Skeletal muscle cell (primary cell): ENCODE measurements around the gene FBXO41.
"Not testable (repeated sequence)": the region's sequence is repeated elsewhere in the genome, so short reads cannot be mapped to it uniquely, and the experiment has no call there.

Source experiments
- DNase-seq: peaks from one replicate; pipeline ENCODE4 v3.0.0-alpha.2; 2010; ENCODE audit warnings: low read depth
- H3K4me3 ChIP-seq: 2 replicates; pipeline ENCODE4 v1.5.1; 2011; ENCODE audit warnings: low read depth, mild to moderate bottlenecking, control low read depth, low read length, moderate library complexity

FBXO41 gene

DNA sequence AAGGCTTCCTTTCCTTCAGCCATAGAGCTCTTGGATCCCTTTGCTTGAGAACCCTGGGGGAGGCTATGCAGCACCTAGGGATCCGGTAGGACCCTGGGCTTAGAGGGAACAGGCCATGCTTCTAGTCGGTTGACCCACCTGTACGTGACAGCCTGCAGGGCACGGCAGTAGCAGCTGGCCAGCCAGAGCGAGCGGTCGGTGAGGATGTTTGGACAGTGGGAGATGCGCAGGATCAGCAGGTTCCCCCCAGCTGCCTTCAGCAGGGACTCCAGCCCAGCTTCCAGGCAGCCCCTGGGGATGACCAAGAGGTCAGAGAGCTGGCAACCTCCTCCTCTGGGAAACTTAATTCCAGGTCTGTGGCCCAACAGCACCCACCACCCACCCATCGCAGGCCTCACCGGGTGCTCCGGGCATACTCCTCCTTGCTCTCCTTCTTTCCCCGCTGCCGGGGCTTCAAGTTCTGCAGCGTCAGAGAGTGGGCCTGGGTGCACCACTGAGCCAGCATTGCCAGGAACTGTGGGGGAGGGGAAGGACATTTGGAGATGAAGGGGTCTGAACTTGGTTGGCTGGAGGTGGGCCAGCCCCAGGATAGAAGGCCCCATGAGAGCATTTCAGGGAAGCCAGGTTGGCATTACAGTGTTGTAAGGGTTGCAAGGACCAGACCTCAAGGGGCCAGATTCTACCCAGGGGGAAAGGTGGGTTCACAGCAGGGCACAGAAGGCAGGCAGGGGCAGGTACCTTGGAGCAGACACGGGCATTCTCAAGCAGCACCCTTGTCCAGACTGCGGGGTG is 20.5 kb downstream of the FBXO41 start:
- no peak for DNase-seq
- H3K4me3 ChIP-seq, result no peak overlapping the region

DNA sequence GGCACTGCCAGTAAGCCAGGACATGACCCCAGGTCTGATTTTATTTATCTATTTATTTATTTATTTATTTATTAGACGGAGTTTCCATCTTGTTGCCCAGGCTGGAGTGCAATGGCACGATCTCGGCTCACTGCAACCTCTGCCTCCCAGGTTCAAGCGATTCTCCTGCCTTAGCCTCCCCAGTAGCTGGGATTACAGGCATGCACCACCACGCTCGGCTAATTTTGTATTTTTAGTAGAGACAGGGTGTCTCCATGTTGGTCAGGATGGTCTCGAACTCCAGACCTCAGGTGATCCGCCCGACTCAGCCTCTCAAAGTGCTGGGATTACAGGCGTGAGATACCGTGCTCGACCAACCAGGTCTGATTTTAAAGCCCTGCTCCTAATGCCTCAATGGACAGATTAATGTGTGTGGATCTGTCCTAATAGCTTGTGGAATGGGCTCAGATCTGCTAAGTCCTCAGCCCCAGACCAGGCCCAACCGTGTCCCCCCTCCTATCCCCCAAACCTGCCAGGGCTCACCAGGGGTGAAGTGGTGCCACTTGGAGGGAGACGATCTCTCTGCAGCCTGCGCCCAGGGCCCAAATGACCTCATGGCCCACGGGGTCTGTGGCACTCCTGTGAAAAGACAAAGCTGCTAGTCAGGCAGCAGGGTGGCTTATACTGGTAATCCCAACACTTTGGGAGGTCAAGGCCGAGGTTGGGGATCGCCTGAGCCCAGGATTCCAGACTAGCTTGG is 21.4 kb downstream of the FBXO41 start:
- H3K4me3 ChIP-seq, DNase-seq: not testable (repeated sequence)

DNA sequence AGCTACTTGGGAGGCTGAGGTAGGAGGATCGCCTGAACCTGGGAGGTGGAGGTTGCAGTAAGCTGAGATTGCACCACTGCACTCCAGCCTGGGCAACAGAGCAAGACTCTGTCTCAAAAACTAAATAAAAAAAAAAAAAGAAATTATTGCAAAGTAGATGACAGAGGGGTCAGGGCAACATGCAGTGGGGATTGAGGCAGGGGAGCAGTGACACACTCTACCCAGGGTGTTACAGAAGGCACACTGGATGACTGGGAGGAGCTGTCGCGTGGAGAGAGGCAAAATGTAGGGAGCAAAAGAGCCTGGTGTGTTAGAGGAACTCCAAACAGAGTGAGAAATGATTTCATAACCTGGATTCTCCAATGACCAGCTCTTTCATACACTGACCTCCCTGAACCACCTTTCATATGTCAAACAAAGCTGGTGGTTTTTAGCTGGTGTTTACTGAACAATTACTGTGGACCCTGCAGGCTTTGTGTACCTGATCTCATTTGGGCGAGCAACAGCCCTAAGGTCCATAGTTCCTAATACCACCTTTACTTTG is 22.1 kb downstream of the FBXO41 start:
- DNase-seq, result no peak
- H3K4me3 ChIP-seq, result no peak overlapping the region

DNA sequence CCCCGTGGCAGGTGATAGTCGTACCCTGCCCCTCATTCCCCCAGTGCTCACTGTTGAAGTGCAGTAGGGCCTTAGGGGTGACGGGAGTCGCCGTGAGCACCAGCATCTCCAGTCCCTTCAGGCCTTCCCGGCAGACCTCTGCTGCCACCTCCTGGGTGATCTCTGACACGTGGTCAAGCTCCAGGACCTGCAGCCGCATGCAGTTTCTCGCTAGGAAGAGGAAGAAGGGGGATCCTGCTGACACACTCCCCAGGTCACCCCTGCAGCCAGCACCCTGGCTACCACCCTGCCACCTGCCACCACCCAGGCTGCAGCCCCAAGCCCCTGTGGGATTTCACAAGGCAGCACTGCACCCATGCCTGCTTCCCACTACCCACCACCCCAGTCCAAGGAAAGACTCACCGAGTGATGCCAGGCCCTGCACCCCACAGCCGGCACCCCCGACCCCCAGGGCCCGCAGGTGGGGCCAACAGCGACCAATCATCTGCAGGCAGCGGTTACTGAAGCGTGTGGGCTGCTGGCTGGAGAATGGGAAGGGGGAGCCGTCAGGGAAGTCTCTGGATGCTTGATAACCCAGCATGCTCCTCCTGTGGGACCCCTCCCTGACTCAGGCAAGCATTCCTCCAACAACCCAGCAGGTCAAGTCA is 23.8 kb downstream of the FBXO41 start:
- DNase-seq, result no peak
- H3K4me3 ChIP-seq, result no peak overlapping the region

DNA sequence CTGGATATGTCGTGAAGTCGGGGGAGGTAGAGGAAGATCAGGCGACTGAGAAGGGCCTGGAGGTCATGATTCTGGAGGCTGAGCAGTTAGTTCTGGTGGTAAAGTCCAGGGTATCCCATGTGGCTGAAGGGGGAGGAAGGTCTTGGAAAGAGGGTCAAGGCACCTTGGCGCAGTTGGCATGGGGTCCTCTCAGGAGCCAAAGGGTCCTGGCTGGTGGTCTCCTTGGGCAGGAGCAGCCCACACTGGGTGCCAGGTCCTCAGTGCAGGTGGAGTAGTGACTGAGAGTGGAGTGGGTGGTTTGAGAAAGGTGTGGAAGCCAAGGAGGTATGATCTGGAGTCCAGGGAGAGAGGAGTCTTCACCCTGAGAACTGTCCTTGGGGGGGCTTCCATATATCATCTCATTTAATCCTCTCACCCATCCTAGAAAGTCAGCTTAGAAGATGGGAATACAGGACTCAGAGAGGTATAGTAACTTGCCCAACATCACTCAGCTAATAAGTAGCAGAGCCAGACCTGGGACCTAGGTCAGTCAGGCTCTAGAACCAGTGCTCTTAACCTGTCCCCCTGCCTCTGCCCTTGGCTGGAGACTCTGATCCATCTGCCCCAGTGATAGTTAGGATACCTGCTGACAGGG is 24.5 kb downstream of the FBXO41 start:
- DNase-seq, result no peak
- H3K4me3 ChIP-seq, result no peak overlapping the region

DNA sequence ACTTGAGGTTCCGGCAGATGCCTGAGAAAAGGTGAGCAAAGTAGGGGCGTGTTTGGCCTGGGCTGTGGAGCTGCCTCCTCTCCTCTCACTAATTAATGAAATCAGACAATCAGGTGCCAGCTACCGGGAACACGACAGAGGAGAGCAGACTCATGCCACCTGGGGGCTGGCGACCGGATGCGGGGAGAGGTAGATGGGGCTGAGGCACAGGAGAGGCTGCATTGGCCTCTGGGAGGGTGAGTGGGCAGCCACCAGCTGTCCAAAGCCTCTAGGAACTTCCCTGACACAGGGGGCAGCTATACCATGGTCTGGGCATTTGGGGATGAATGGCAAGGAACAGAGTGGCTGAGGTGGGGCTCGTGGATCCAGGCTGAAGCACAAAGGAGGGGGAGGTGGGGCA is 25.0 kb downstream of the FBXO41 start:
- H3K4me3 ChIP-seq, result no peak overlapping the region
- no peak for DNase-seq

DNA sequence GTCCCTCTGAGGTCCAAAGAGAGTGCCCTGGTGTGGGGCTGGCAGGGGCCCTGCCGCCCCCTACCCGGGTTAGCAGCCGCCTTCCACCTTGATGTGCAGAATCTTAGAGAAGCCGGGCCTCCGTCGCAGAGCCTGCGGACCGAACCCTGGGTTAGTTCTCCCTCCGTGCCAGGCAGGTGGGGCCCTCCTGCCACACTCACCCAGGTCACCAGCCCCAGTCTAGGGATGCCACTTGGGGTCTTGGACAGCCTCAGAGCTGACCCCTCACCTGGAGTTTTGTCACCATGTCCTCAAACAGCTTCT is 25.4 kb downstream of the FBXO41 start:
- no peak overlapping the region for H3K4me3 ChIP-seq
- DNase-seq, result no peak

DNA sequence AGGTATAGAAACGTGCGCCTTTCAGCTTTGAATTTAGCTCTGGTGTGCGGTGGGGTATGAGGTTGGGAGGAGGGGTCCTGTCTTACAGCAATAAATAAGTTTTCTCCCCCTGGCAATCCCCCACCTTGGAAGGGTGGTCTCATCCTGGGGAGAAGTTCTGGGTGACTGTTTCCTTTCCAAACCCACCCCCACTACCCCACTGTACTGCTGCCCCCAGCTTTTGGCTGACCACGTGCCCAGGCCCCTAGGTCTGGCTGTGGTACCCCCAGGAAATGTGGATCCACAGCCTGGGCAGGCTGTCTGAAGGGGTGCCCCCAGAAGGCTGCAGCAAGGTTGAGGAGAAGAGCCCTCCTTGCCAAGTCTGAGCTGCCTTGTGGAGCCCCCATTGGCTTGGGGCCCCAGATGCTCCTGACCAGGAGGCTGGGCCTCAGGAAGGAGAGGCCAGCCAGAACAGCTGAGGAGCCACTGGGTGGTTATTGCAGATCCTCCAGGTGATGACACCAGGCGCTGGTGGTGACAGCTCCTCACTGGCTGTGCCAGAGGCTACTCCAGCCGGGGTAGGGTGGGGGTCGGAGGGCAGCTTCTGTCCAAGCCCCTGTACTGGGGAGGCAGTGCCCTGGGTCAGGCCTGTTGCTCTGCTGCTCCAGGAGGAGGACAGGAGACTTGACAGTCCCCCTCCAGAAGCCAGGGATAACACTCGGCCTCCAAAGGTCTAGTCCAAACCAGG is 25.9 kb downstream of the FBXO41 start:
- DNase-seq, result no peak
- no peak overlapping the region for H3K4me3 ChIP-seq

DNA sequence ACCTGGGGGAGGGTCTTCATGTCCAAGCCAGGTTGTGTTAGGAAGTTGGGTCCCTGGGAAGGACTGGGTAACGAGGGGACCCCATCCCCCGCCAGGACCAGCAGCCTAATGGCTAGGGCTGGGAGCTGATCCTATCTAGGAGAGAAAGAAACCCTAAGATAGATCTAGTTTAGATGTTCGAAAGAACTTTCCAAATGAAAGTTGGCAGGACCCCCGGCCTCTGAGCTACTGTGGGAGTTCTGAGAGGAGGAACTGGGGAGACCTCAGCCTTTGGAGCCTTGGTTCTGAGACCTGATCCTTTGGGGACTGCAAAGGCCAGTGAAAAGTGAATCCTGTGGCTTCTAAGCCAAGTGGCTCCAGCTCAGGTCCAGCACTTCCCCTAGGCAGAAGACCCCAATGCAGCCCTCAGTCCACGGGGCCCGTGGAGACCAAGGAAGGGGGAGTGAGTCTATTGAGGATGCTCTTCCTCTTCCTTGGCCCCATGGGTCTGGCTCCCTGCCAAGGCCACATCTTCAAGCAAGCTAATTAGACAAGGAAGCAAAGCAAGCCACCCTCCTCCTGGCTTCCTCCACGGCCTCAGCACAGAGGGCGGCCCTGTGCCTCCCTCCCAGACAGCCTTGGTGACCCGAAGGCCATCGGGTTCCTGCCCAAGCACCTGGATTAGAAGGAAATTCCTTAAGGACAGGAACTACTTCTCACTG is 26.7 kb downstream of the FBXO41 start:
- DNase-seq, result no peak

DNA sequence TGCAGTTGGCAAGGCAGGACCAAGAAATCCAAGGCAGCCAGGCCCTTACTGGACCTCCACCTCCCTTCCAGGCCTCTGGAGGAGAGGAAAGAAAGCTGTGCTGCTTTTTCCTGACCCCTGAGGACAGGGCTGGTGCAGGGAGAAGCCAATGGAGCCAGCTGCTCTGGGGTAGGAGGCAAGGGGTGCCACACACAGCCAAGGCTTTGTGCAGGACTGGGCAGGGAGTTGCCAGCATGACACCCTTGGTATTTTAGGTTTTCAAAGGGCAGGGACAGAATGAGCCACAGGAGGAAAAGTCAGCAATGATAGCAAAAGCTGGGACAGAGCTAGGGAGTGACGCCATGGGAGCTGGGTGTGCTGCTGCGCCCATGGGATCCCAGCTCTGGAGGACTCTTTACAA is 27.3 kb downstream of the FBXO41 start:
- no peak for DNase-seq
- no peak overlapping the region for H3K4me3 ChIP-seq

More for the DNA sequence above, 26.7 kb downstream of the FBXO41 start:
- no peak overlapping the region for H3K4me3 ChIP-seq

DNA sequence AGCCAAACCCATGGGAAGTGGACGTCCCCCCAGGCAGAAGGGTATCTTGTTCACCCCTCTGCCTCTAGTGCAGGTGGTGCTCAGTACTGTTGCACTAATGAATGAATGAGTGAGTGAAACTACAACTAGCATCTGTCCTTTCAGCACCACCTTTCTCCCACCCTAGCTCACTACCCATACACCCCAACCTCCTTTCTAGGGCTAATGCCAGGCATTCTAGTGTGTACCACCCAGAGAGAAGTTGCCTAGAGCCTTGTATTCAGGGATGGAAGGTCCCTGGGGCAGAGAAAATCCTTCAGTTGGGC is 27.7 kb downstream of the FBXO41 start:
- no peak overlapping the region for H3K4me3 ChIP-seq
- no peak for DNase-seq

DNA sequence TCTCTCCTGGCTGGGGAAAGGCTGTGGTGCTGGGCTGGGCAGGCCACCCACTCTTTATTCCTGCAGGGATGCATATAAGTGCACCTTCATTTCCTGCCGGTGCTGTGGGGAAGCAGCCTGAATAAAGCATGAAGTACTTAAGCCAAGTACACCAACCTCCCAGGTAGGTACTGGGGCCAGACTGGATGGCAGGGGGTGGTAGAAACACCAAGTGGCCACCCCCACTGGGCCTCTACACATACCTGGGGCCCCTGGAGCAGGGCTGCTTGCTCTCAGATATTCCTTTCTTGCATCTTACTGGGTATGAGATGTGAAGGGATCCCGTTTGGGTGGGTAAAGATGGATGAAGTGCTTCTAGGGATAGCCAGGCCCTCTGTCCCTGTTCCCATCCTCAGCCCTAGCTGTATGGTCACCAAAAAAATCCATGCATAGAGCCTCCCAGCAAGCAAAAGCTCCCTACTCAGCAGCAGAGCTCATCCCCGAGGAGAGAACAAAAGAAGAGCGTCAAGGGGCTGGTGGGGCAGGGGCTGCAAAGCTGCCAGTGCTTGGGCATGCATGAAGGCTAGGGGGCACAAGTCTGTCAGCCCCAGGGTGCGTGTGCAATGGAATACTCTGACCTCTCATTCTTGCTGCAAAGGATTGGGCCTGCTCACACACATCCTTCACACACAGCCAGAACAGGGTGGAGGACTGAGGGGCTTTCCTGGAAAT is 28.2 kb downstream of the FBXO41 start:
- DNase-seq, result no peak
- H3K4me3 ChIP-seq, result no peak overlapping the region

DNA sequence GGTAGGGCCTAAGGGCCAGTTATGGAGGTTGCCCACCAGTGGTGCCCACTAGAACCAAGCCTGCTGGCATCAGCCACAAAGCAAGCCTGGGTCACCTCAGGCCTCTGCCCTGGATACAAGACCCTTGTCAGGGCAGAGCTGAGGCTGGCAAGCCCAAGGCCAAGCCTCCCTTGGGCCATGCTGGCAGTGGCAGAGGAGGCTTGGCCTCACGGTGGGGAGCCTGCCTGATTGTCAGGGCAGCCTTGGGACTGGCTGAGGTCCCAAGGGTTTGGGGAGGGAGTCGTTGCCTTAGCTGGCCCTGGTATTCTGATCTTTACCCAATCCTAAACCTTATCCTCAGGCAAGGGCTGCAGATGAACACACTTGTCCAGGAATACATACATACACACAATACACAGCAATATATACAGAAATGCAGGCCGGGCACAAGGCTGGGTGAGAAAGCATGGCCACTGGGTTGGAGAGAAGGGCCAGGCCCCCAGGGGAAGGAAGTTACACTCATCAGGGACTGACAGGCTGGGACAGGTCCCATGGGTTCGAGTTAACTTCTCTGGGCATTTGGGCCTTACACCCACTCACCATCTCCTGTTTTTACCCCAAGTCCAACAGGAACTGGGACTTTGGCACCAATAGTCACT is 29.2 kb downstream of the FBXO41 start:
- no peak for DNase-seq
- no peak overlapping the region for H3K4me3 ChIP-seq

DNA sequence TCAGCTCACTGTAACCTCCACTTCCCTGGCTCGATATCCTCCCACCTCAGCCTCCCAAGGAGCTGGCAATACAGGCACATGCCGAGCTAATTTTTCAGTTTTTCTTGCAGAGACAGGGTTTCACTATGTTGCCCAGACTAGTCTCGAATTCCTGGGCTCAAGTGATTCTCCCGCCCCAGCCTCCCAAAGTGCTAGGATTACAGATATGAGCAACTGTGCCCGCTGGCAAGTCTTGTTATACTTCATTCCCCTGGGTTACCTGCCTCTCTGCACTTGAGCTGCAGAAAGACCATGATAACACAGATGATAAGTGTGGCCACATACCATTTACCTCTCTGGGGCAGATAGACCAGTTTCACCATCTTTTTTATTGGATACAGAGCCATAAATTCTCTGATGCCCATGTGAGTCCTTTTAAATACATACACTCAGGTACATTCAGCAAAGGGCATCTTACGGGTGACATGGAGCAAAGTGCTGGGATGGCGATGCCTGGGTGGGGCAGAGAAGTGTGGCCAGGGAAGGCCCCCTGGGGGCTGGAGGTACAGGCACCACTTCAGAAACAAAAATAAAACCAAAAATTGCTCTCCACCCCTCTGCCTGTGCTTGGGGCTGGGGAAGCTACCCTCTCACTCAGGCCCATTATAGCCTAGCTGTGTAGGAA is 29.8 kb downstream of the FBXO41 start:
- no peak for DNase-seq
- H3K4me3 ChIP-seq, result no peak overlapping the region

DNA sequence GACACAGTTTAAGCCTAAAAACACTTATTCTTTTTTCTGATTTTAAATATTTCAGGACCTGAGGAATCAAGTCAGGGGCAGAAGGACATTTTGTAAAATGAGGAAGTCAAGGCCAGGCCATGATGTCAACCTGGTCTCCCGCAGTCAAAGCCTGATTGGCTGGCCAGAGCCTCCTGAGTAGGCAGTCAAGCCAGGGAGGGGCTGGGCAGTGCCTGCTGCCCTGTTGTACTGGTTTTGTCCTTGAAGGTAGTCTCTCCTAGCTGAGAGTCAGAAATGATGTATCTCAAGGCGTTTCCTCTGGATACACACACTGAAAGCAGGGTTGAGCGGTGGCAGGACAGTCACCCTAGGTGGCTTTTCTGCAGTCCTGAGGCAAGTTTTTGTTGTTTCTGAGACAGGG is 30.4 kb downstream of the FBXO41 start:
- DNase-seq, result no peak
- H3K4me3 ChIP-seq, result no peak overlapping the region

DNA sequence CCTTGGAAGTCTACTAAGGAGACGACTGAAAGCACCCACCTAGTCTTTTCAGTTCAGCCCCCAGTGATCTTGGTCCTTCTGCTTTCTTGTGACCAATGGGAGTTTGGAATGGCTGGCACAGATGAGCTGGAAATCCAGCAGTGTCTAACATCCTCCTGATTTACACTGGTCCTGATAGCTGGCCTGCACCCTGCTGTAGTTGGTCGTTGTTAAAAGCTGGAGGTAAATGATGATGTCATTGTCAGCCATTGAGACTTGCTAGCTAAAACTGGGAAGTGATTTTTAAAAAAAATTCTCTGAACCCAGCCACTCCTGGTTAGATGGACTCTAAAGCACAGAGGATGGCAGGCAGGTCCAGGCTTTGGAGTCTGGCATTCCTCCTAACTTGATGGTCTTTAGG is 30.9 kb downstream of the FBXO41 start:
- no peak overlapping the region for H3K4me3 ChIP-seq
- DNase-seq, result no peak

DNA sequence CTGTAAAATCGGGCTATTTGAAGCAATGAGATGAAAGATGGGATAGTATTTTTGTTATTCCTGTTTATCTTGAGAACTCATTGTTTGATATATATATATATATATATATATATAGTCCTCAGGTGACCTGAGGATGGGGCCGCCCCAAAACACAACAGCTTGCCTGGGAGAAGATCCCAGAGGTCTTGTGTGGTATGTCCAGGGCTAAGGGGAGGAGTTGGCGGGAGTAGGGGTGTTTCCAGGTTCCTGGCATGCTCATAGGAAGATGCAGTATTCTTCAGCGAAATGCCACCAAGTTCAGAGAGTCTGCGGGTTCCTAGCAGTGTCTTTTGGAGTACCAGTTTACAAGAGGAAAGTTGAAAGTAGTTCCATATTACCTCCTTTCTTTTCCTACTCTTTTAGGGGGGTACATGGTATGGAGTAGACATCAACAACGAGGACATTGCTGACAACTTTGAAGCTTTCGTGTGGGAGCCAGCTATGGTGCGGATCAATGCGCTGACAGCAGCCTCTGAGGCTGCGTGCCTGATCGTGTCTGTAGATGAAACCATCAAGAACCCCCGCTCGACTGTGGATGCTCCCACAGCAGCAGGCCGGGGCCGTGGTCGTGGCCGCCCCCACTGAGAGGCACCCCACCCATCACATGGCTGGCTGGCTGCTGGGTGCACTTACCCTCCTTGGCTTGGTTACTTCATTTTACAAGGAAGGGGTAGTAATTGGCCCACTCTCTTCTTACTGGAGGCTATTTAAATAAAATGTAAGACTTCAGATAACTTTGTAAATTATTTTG is 31.8 kb downstream of the FBXO41 start:
- no peak for DNase-seq
- no peak overlapping the region for H3K4me3 ChIP-seq
